ACHN (cell line): ENCODE measurements around the gene UNC93B1.
"Not testable (repeated sequence)": the region's sequence is repeated elsewhere in the genome, so short reads cannot be mapped to it uniquely, and the experiment has no call there.

Source experiments
- DNase-seq: peaks from one replicate; pipeline ENCODE4 v3.0.0-alpha.2; 2015
- in situ Hi-C: cut with HindIII; loops from 2 replicates; pipeline ENCODE4 v1.10.0; 2017; ENCODE audit warnings: low sequenced_read_pairs, low pct_ligation_motif_present, low pct_unique_long_range_greater_than_20kb

UNC93B1 gene

DNA sequence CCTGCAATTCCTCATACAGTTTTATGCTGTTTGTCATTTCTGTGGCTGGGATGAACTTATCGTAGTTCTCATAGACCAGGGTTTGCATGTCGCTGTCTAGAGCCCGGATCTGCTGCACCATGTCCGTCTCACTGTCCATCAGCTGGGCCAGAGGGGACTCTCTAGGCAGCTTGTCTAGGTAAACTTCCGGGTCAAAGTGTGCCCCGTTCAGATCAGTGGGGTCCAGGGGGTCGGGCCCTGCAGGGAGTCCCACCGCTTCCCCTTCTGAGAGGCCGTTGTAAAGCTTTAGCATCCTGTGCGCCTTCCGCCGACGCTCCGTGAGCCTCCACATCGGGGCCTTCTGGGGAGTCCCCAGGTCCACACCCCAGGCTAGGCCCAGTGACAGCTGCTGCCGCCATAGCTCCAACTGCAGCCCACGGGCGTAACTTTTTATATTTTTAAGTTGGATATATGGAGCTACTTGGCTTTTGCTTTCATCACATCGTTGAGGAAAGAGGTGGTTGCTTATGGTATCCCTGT is 38.0 kb downstream of the UNC93B1 start:
- DNase-seq, in situ Hi-C loops: not testable (repeated sequence)

DNA sequence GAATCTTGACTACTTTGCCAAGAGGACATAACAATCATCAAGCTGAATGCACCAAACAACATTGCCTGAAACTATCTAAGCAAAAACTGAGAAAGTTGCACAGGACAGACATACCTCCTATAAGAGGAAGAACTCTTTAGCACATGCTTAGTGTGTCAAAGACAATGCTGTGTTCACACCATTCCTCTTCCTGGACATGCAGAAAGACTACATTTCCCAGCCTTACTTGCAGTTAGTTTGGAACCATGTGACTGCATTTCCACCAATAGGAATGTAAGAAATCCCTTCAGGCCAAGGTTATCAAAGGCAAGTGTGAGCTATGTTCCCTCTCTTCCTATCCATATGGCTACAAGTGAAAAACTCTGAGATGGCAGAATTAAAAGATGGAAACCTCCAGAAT is 39.2 kb downstream of the UNC93B1 start:
- DNase-seq, in situ Hi-C loops: not testable (repeated sequence)

DNA sequence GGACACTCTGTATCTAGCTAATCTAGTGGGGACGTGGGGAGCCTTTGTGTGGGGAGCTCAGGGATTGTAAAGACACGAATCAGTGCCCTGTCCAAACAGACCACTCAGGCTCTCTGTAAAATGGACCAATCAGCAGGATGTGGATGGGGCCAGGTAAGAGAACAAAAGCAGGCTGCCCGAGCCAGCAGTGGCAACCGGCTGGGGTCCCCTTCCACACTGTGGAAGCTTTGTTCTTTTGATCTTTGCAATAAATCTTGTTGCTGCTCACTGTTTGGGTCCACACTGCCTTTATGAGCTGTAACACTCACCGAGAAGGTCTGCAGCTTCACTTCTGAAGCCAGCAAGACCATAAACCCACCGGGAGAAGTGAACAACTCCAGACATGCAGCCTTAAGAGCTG is 40.0 kb downstream of the UNC93B1 start:
- in situ Hi-C loops, DNase-seq: not testable (repeated sequence)

DNA sequence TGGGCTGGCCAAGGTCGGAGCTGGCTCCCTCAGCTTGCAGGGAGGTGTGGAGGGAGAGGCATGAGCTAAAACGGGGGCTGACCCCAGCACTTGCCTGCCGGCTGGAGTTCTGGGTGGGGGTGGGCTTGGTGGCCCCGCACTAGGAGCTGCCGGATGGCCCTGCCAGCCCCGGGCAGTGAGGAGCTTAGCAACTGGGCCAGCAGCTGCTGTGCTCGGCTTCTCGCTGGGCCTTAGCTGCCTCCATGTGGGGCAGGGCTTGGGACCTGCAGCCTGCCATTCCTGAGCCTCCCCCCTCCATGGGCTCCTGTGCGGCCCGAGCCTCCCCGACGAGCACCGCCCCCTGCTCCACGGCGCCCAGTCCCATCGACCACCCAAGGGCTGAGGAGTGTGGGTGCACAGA is 40.7 kb downstream of the UNC93B1 start:
- in situ Hi-C loops, DNase-seq: not testable (repeated sequence)

DNA sequence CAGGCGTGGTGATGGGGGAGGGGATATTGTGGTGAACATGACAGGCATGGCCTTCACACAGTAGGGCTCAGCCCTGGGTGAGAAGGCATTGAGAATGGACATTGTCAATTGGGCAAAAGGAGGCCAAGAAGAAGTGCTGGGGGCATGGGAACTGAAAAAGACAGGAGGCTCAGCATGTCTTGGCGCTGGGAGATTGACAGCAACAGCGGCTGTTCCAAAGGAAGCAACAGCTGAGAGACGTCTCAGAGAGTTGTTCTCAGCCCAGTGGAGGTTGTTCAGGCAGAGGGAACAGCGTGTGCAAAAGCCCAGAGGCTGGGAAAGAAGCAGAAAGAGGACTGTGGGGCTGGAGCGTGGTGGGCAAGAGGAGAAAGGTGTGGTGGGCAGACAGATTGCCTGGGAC is 47.7 kb downstream of the UNC93B1 start:
- DNase-seq, in situ Hi-C loops: not testable (repeated sequence)

DNA sequence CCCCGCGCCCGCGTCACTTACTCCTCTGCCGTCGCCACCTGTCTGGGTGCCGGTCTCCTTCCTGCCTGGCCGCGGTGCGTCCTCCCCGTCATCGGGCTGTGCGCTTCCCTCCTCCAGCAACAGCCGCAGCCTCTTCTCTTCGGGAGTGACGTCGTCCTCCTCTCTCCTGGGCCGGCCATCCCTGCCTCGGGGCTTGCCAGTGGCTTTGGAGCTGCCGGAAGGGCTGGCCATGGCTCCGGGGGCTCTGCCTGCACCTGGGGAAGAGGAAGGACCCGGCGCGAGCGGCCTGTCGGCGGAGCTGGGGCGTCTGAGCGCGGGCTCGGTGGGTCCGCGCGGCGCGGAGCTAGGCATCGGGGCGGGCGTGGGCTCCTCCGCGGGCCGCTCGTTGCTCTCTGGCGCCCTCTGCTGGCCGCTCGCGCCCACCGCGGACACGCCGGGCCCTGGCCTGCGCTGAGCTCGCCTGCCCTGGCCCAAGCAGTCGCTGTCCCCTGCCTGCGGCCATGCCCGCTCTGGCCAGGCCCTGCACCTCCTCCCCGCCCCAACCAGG is 48.4 kb downstream of the UNC93B1 start:
- in situ Hi-C loops = not testable (repeated sequence)

DNA sequence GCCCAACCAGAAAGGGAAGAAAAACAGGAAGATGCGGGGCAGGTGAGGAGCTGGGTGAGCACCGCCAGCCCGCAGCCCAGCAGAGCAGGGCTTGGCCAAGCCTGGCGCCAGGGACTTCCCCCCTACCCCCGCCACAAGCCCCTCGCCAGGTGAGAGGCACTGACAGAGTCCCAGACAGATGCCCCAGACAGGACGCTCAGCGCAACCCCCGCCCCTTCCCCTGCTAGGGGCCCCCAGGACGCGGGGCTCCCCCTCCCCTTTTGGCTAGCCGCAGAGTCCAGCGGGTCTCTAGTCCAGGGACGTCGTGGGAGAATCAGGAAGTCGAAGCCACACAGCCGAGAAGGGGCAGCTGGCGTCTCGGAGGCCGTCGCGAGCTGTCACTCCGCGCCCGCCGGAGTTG is 48.9 kb downstream of the UNC93B1 start:
- DNase-seq, in situ Hi-C loops: not testable (repeated sequence)

More for the DNA sequence above, 48.4 kb downstream of the UNC93B1 start:
- DNase-seq = peak; percentile 59

DNA sequence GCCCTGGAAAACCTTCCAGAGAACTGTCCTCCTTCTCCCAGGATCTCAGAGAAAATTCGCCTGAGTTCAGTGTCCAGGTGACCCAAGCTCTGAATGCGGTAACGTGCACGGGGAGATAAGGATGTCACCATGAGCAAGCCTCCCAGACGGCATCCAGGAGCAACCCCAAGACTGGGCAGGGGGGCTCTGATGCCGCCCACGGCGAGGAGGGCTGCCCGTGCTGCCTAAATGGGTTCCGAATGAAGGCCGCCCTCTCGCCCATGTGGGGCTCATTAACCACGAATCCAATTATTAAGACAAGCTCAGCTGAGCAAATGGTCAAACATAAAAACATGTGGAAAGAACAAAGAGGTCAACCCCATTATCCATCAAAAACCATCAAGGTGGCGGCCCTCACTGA is 49.6 kb downstream of the UNC93B1 start:
- DNase-seq, in situ Hi-C loops: not testable (repeated sequence)

DNA sequence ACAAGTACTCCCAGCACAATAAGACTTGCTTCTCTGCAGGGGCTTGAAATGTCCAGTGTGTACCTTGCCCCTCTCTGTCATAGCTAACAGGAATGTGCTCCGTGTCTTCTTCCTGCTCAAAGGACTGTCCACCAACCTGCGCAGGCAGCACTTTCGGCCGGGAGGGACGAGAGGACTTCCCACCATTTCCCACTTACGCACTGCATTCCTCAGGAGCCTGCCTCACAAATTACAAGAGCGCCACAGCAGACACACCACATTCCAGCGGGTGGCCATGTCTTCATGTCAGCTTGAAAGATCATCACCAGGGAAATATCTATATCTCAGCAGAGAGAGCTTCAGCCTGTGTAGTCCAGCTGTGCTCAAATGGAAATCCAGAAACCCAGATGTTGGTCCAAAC is 53.2 kb downstream of the UNC93B1 start:
- in situ Hi-C loops, DNase-seq: not testable (repeated sequence)

DNA sequence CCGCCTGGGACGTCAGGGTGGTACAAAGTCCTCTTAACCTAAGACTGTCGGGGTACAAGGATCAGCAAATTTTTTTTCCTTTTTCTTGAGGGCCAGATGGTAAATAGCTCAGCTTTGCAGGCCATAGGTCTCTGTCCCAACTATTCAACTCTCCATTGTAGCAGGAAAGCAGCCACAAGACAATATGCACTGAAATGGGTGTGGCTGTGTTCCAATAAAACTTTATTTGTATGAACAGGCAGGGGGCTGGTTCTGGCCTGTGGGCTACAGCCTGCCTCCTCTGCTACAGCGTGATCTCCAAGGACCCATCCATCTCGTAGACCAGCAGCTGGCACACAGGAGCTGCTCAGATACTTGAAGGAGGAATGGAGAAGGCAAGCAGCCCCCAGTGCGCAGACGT is 56.1 kb downstream of the UNC93B1 start:
- in situ Hi-C loops, DNase-seq: not testable (repeated sequence)

DNA sequence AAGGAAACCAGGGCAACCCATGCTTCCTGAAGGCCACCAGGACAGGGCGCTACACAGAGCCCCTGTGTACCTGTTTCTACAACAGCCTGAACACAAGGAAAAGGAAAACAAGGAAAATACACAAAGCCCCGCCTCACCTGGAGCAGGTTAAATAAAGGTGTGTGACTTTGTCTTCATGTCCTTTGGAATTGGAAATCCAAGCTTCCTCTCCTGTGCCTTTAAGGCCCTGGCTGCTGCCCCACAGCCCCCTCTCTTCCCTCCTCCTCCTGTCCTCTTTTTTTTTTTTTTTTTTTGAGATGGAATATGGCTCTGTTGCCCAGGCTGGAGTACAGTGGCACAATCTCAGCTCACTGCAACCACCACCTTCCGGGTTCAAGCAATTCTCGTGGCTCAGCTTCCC is 57.5 kb downstream of the UNC93B1 start:
- in situ Hi-C loops, DNase-seq: not testable (repeated sequence)

DNA sequence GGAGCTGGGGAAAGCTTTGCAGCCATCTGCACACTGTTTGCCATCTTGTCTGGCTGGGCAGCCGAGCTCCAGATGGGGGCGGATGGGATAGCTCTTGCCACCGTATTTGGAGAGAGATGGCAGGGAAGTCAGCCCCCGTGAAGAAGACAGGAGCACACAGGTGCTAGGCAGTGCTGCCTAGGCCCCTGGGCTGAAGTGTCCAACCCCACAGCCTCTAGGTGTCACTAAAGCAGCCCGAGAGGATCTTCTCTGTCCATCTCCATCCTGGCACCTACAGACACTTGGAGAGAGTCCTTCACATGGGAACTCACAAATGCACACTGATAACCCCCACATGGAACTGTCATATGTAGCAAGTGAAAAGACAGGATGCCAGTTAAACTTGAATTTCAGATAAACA is 60.5 kb downstream of the UNC93B1 start:
- DNase-seq, in situ Hi-C loops: not testable (repeated sequence)
